Activated naive CD8-positive, alpha-beta T cell treated with anti-CD3 and anti-CD28 coated beads for 36 hours (primary cell): ENCODE measurements around the gene GRAMD1A. TPM values are rescaled to one million over a fixed set of nuclear protein-coding genes. Genes with fewer than 3 reads are reported as not detected.
"Not testable (repeated sequence)": the region's sequence is repeated elsewhere in the genome, so short reads cannot be mapped to it uniquely, and the experiment has no call there.

Experiments used
- DNase-seq: peaks from one replicate; pipeline ENCODE4 v3.0.0; 2021
- H3K27ac Mint-ChIP-seq: one replicate; pipeline ENCODE4 v1.8.0; 2022; ENCODE audit warnings: mild to moderate bottlenecking, moderate library complexity, mixed read lengths
- H3K27me3 Mint-ChIP-seq: one replicate; pipeline ENCODE4 v1.8.0; 2022; ENCODE audit warnings: mild to moderate bottlenecking, mixed read lengths
- H3K36me3 Mint-ChIP-seq: one replicate; pipeline ENCODE4 v1.8.0; 2021; ENCODE audit warnings: mild to moderate bottlenecking, mixed read lengths
- H3K4me1 Mint-ChIP-seq: one replicate; pipeline ENCODE4 v1.8.0; 2021; ENCODE audit warnings: mixed read lengths
- H3K4me3 Mint-ChIP-seq: one replicate; pipeline ENCODE4 v1.8.0; 2022; ENCODE audit warnings: mild to moderate bottlenecking, moderate library complexity, mixed read lengths
- H3K9me3 Mint-ChIP-seq: one replicate; pipeline ENCODE4 v1.8.0; 2022; ENCODE audit warnings: mixed read lengths
- total RNA-seq, 2 experiments: library from RNA; stranded (reverse); gene quantifications; one replicate each; pipeline ENCODE4 v1.2.3, GENCODE V29; 2021

The GRAMD1A gene
- 100 to 1,000 TPM; 135 to 140 TPM for total RNA-seq

GRCh38 chr19:34999498-35000337 is at the start of gene GRAMD1A:
GRAMD1A (plus strand) TSS chr19:35000323; CDS start chr19:35000479, 156 bp downstream.
- Mint-ChIP-seq H3K4me3 (peak within 1 kb of the TSS; percentile 90), H3K36me3 (peaks cover 34% of the 10 kb centered on the region), H3K27me3 (no peaks in the 10 kb centered on the region), H3K9me3 (no peaks in the 10 kb centered on the region), H3K27ac (peak within 1 kb of the TSS; percentile 93), H3K4me1 (peaks cover 57% of the 10 kb centered on the region)
- DNase-seq = peak; percentile 83

GRCh38 chr19:34953092-34953491 is 47.0 kb upstream of the GRAMD1A start:
- DNase-seq = no peak
- Mint-ChIP-seq H3K9me3 (peaks cover 63% of the 10 kb centered on the region), H3K4me1 (no peaks in the 10 kb centered on the region), H3K27me3 (no peaks in the 10 kb centered on the region), H3K27ac (no peak overlapping the region), H3K4me3 (no peak overlapping the region), H3K36me3 (peaks cover 86% of the 10 kb centered on the region)

GRCh38 chr19:34957830-34958751 is 42.0 kb upstream of the GRAMD1A start:
- no peak for DNase-seq
- Mint-ChIP-seq H3K4me3 (no peak overlapping the region), H3K9me3 (peaks cover 74% of the 10 kb centered on the region), H3K27me3 (no peaks in the 10 kb centered on the region), H3K36me3 (peaks cover 96% of the 10 kb centered on the region), H3K27ac (no peak overlapping the region), H3K4me1 (peaks cover 17% of the 10 kb centered on the region)

GRCh38 chr19:34959021-34959420 is 41.1 kb upstream of the GRAMD1A start:
- H3K36me3 Mint-ChIP-seq = peaks cover 90% of the 10 kb centered on the region
- no peak overlapping the region for H3K27ac Mint-ChIP-seq
- H3K27me3 Mint-ChIP-seq = no peaks in the 10 kb centered on the region
- DNase-seq = no peak
- H3K4me3 Mint-ChIP-seq = no peak overlapping the region
- peaks cover 19% of the 10 kb centered on the region for H3K4me1 Mint-ChIP-seq
- peaks cover 67% of the 10 kb centered on the region for H3K9me3 Mint-ChIP-seq

- no peak for DNase-seq
- peaks cover 19% of the 10 kb centered on the region for H3K4me1 Mint-ChIP-seq
- no peak overlapping the region for H3K4me3 Mint-ChIP-seq
- H3K27ac Mint-ChIP-seq = no peak overlapping the region
- H3K9me3 Mint-ChIP-seq = peaks cover 62% of the 10 kb centered on the region
- peaks cover 81% of the 10 kb centered on the region for H3K36me3 Mint-ChIP-seq
- no peaks in the 10 kb centered on the region for H3K27me3 Mint-ChIP-seq
Observed at GRCh38 chr19:34960103-34960805, 39.9 kb upstream of the GRAMD1A start.

- Mint-ChIP-seq H3K9me3 (peaks cover 61% of the 10 kb centered on the region), H3K4me3 (no peak overlapping the region), H3K4me1 (peaks cover 19% of the 10 kb centered on the region), H3K27me3 (no peaks in the 10 kb centered on the region), H3K27ac (peak overlapping the region; percentile 4), H3K36me3 (peaks cover 73% of the 10 kb centered on the region)
- DNase-seq = no peak
Observed at GRCh38 chr19:34960940-34961679, 39.0 kb upstream of the GRAMD1A start.

- peaks cover 19% of the 10 kb centered on the region for H3K4me1 Mint-ChIP-seq
- H3K27ac Mint-ChIP-seq = peak overlapping the region; percentile 88
- H3K36me3 Mint-ChIP-seq = peaks cover 64% of the 10 kb centered on the region
- H3K27me3 Mint-ChIP-seq = no peaks in the 10 kb centered on the region
- peak overlapping the region; percentile 94 for H3K4me3 Mint-ChIP-seq
- peaks cover 59% of the 10 kb centered on the region for H3K9me3 Mint-ChIP-seq
- no peak for DNase-seq
Observed at GRCh38 chr19:34961775-34962686, 38.1 kb upstream of the GRAMD1A start.

- Mint-ChIP-seq H3K9me3 (peaks cover 60% of the 10 kb centered on the region), H3K27ac (peak overlapping the region; percentile 88), H3K4me3 (peak overlapping the region; percentile 94), H3K36me3 (peaks cover 55% of the 10 kb centered on the region), H3K27me3 (no peaks in the 10 kb centered on the region), H3K4me1 (peaks cover 19% of the 10 kb centered on the region)
- DNase-seq = no peak
Observed at GRCh38 chr19:34962687-34963572, 37.2 kb upstream of the GRAMD1A start.

GRCh38 chr19:34963573-34964406 is 36.3 kb upstream of the GRAMD1A start, which contains the start of gene ZNF792:
ZNF792 (minus strand) TSS chr19:34964229; CDS start chr19:34963662, 567 bp downstream.
- peaks cover 61% of the 10 kb centered on the region for H3K9me3 Mint-ChIP-seq
- peaks cover 49% of the 10 kb centered on the region for H3K36me3 Mint-ChIP-seq
- peak within 1 kb of the TSS; percentile 88 for H3K27ac Mint-ChIP-seq
- peaks cover 19% of the 10 kb centered on the region for H3K4me1 Mint-ChIP-seq
- H3K27me3 Mint-ChIP-seq = no peaks in the 10 kb centered on the region
- peak within 1 kb of the TSS; percentile 94 for H3K4me3 Mint-ChIP-seq
- peak; percentile 64 for DNase-seq

GRCh38 chr19:34964598-34964997 is 35.5 kb upstream of the GRAMD1A start:
- Mint-ChIP-seq H3K36me3 (peaks cover 41% of the 10 kb centered on the region), H3K27ac (no peak overlapping the region), H3K27me3 (no peaks in the 10 kb centered on the region), H3K4me3 (peak overlapping the region; percentile 69), H3K9me3 (peaks cover 56% of the 10 kb centered on the region), H3K4me1 (peaks cover 19% of the 10 kb centered on the region)
- DNase-seq = no peak

- not testable (repeated sequence) for H3K27ac Mint-ChIP-seq, H3K27me3 Mint-ChIP-seq, H3K4me3 Mint-ChIP-seq, DNase-seq
- peaks cover 19% of the 10 kb centered on the region for H3K4me1 Mint-ChIP-seq
- peaks cover 32% of the 10 kb centered on the region for H3K36me3 Mint-ChIP-seq
- peaks cover 51% of the 10 kb centered on the region for H3K9me3 Mint-ChIP-seq
Observed at GRCh38 chr19:34965505-34965904, 34.6 kb upstream of the GRAMD1A start.

GRCh38 chr19:34967551-34967950 is 32.6 kb upstream of the GRAMD1A start:
- Mint-ChIP-seq H3K27me3 (no peaks in the 10 kb centered on the region), H3K9me3 (peaks cover 37% of the 10 kb centered on the region), H3K4me3 (no peak overlapping the region), H3K36me3 (peaks cover 11% of the 10 kb centered on the region), H3K27ac (no peak overlapping the region), H3K4me1 (peaks cover 8% of the 10 kb centered on the region)
- no peak for DNase-seq
